IMR-90 (cell line): ENCODE data around the gene ZNF611. TPM values are rescaled to one million over a fixed set of nuclear protein-coding genes. Genes with fewer than 3 reads are reported as not detected.
"Not testable (repeated sequence)": the region's sequence is repeated elsewhere in the genome, so short reads cannot be mapped to it uniquely, and the experiment has no call there.

Experiments used
- ATAC-seq: fragments of 200-7000 bp; cut with Tn5 transposase; 2 replicates; pipeline ENCODE4 v1.9.1; 2020; ENCODE audit warnings: low read depth, mild to moderate bottlenecking, moderate library complexity
- BruUV-seq: library from RNA; stranded (reverse); fragments of 400-500 nt; replicated peaks from 2 replicates; lab custom pipeline; 2021; lab: Mats Ljungman, UMichigan
- CTCF ChIA-PET: fragments of 300-600 bp; formaldehyde crosslinking; extraction: SDS; loops from one replicate; lab custom pipeline; 2021; ENCODE audit warnings: antibody characterized with exemption; lab: Yijun Ruan, JAX
- POLR2A ChIA-PET: fragments of 300-600 bp; sonication (Branson Sonifier 250); formaldehyde crosslinking; loops from one replicate; lab custom pipeline; 2022; ENCODE audit warnings: antibody characterized with exemption; ENCODE audit not compliant: unreplicated experiment; lab: Charles Lee
- DNase-seq: peaks from one replicate; pipeline ENCODE4 v3.0.0; 2013
- H2AFZ ChIP-seq: replicated peaks from 2 replicates; pipeline ENCODE3; 2013; ENCODE audit warnings: low read length, mild to moderate bottlenecking; ENCODE audit not compliant: poor library complexity
- H2AK5ac ChIP-seq: 2 replicates; pipeline ENCODE4 v1.6.1; 2013; ENCODE audit warnings: low read depth, low read length, inconsistent platforms
- H2AK9ac ChIP-seq: replicated peaks from 2 replicates; pipeline ENCODE3; 2013; ENCODE audit warnings: mild to moderate bottlenecking, low read depth, low read length, moderate library complexity; ENCODE audit not compliant: poor library complexity
- H2BK120ac ChIP-seq: 2 replicates; pipeline ENCODE4 v1.6.1; 2013; ENCODE audit warnings: low read depth, low read length, inconsistent platforms
- H2BK15ac ChIP-seq: 3 replicates; pipeline ENCODE4 v1.6.1; 2013; ENCODE audit warnings: low read depth, low read length, inconsistent platforms
- H2BK20ac ChIP-seq: 2 replicates; pipeline ENCODE4 v1.6.1; 2013; ENCODE audit warnings: low read depth, mild to moderate bottlenecking, inconsistent platforms, low read length, moderate library complexity
- H2BK5ac ChIP-seq: 2 replicates; pipeline ENCODE4 v1.6.1; 2013; ENCODE audit warnings: mild to moderate bottlenecking, low read depth, low read length, inconsistent platforms; ENCODE audit not compliant: poor library complexity, severe bottlenecking
- H3K14ac ChIP-seq: replicated peaks from 2 replicates; pipeline ENCODE4 v1.6.1; 2013; ENCODE audit warnings: low read depth, low read length, inconsistent platforms
- H3K18ac ChIP-seq: 2 replicates; pipeline ENCODE4 v1.6.1; 2013; ENCODE audit warnings: low read depth, low read length, control low read depth
- H3K23ac ChIP-seq: 2 replicates; pipeline ENCODE4 v1.6.1; 2013; ENCODE audit warnings: low read depth, low read length, inconsistent platforms
- H3K27ac ChIP-seq: 2 replicates; pipeline ENCODE4 v1.5.1; 2013; ENCODE audit warnings: mild to moderate bottlenecking, control low read depth, low read length; ENCODE audit not compliant: insufficient read depth
- H3K27me3 ChIP-seq: 2 replicates; pipeline ENCODE4 v1.6.1; 2013; ENCODE audit warnings: low read length; ENCODE audit not compliant: control insufficient read depth, insufficient read depth
- H3K36me3 ChIP-seq: 2 replicates; pipeline ENCODE4 v1.6.1; 2013; ENCODE audit warnings: low read length, mixed read lengths; ENCODE audit not compliant: control insufficient read depth, insufficient read depth
- H3K4ac ChIP-seq: 2 replicates; pipeline ENCODE4 v1.6.1; 2013; ENCODE audit warnings: low read depth, low read length, inconsistent platforms
- H3K4me1 ChIP-seq: 2 replicates; pipeline ENCODE4 v1.6.1; 2013; ENCODE audit warnings: low read length, mixed read lengths; ENCODE audit not compliant: control insufficient read depth, insufficient read depth
- H3K4me2 ChIP-seq: 2 replicates; pipeline ENCODE4 v1.6.1; 2013; ENCODE audit warnings: low read depth, mild to moderate bottlenecking, control low read depth, low read length, moderate library complexity
- H3K4me3 ChIP-seq: 2 replicates; pipeline ENCODE4 v1.5.1; 2013; ENCODE audit warnings: low read depth, mild to moderate bottlenecking, control low read depth, low read length, moderate library complexity; ENCODE audit not compliant: insufficient read depth
- H3K56ac ChIP-seq: 2 replicates; pipeline ENCODE4 v1.6.1; 2013; ENCODE audit warnings: low read length, inconsistent platforms; ENCODE audit not compliant: insufficient read depth; ENCODE audit errors: extremely low read depth
- H3K79me1 ChIP-seq, 2 experiments: 2 replicates each; pipeline ENCODE4 v1.6.1; 2013; ENCODE audit warnings: low read length in 2 of 2, inconsistent platforms in 1 of 2, low read depth in 1 of 2
- H3K9ac ChIP-seq: 2 replicates; pipeline ENCODE4 v1.6.1; 2013; ENCODE audit warnings: low read depth, low read length, control low read depth
- H3K9me1 ChIP-seq: 2 replicates; pipeline ENCODE4 v1.6.1; 2013; ENCODE audit warnings: low read length, inconsistent platforms; ENCODE audit not compliant: insufficient read depth
- H3K9me3 ChIP-seq: 2 replicates; pipeline ENCODE4 v1.6.1; 2013; ENCODE audit warnings: low read length; ENCODE audit not compliant: control insufficient read depth, insufficient read depth
- H4K20me1 ChIP-seq: 2 replicates; pipeline ENCODE4 v1.6.1; 2013; ENCODE audit warnings: low read length, inconsistent platforms; ENCODE audit not compliant: insufficient read depth
- H4K5ac ChIP-seq: 2 replicates; pipeline ENCODE4 v1.6.1; 2013; ENCODE audit warnings: mild to moderate bottlenecking, low read depth, low read length, control low read depth
- H4K8ac ChIP-seq, 2 experiments: 2 replicates each; pipeline ENCODE4 v1.6.1; 2013; ENCODE audit warnings: low read depth in 2 of 2, low read length in 2 of 2, control low read depth in 1 of 2, inconsistent platforms in 1 of 2
- H4K91ac ChIP-seq: 2 replicates; pipeline ENCODE4 v1.6.1; 2013; ENCODE audit warnings: low read depth, low read length, inconsistent platforms; ENCODE audit not compliant: insufficient read depth
- WGBS, 2 experiments: methylation state at CpG; one replicate each; pipeline versions ENCODE4 v1.1.5 to v1.1.7; 2013; ENCODE audit warnings: missing lambda C conversion rate in 2 of 2; ENCODE audit not compliant: insufficient read length in 1 of 2; ENCODE audit errors: extremely low coverage in 2 of 2; 5-methylcytosine and 5-hydroxymethylcytosine counted together
- dilution Hi-C: fragments of 300-500 bp; cut with HindIII; formaldehyde crosslinking; loops from one replicate; pipeline ENCODE4 v1.14.3; 2018; ENCODE audit warnings: low sequenced_read_pairs; ENCODE audit not compliant: unreplicated experiment
- in situ Hi-C: fragments of 300-500 bp; cut with MboI; formaldehyde crosslinking; loops from 3 replicates; pipeline ENCODE4 v1.14.3; 2019; ENCODE audit warnings: low sequenced_read_pairs, inconsistent platforms, mixed read lengths
- intact Hi-C: fragments of 100-400 bp; cut with micrococcal nuclease; formaldehyde crosslinking; loops from 2 replicates; pipeline ENCODE4 v1.10.0; 2022
- polyA plus RNA-seq, 3 experiments: library from polyadenylated mRNA; depleted of rRNA; stranded (reverse); fragments of >200 nt; gene quantifications; 2 replicates each; pipeline ENCODE4 v1.2.3, GENCODE V29; 2012; ENCODE audit warnings: low replicate concordance in 1 of 3
- total RNA-seq: library from RNA; depleted of rRNA; stranded (reverse); fragments of >200 nt; gene quantifications from 2 replicates; pipeline ENCODE4 v1.2.3, GENCODE V29; 2012

Gene ZNF611
- total and polyA plus RNA-seq, 2 of the 4 experiments (the other 2 are of a cell fraction), result 3.8 to 8.8 TPM

DNA sequence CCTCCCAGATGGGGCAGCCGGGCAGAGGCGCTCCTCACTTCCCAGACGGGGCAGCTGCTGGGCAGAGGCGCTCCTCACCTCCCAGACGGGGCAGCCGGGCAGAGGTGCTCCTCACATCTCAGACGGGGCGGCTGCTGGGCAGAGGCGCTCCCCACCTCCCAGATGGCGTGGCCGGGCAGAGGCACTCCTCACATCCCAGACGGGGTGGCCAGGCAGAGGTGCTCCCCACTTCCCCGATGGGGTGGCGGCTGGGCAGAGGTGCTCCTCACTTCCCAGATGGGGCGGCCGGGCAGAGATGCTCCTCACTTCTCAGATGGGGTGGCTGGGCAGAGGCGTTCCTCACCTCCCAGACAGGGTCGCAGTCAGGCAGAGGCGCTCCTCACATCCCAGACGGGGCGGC lies 14.3 kb downstream of the ZNF611 start:
- Histone ChIP-seq H3K79me1 (peaks cover 0 to 24% of the 10 kb centered on the region in 2 experiments; a peak in 2 of 4 replicates), H3K9me1 (peaks cover 10% of the 10 kb centered on the region), H3K4me1 (peaks cover 26% of the 10 kb centered on the region), H4K20me1 (peaks cover 11% of the 10 kb centered on the region; the same call in 1 of the 2 replicates)
- H4K91ac ChIP-seq, H2AFZ ChIP-seq, H3K4me2 ChIP-seq, H2BK120ac ChIP-seq, H2AK9ac ChIP-seq, in situ Hi-C loops, H3K9ac ChIP-seq, ATAC-seq, H3K56ac ChIP-seq, H2BK15ac ChIP-seq, DNase-seq, H3K36me3 ChIP-seq, dilution Hi-C loops, intact Hi-C loops, H2BK20ac ChIP-seq, BruUV-seq, CTCF ChIA-PET, H4K8ac ChIP-seq, POLR2A ChIA-PET, H3K27ac ChIP-seq, H3K4me3 ChIP-seq, H3K14ac ChIP-seq, H3K4ac ChIP-seq, H4K5ac ChIP-seq, H3K18ac ChIP-seq, H3K23ac ChIP-seq, H2AK5ac ChIP-seq, H3K27me3 ChIP-seq, H2BK5ac ChIP-seq, H3K9me3 ChIP-seq: not testable (repeated sequence)
- 98% methylated on average over 7 of the region's 21 CpGs; no CpG with 5 or more reads in 1 of the 2 experiments for WGBS, 2 experiments
